Lower leg skin (tissue), 4 donors: Measurements from ENCODE around the gene PLPP4. TPM values are rescaled to one million over a fixed set of nuclear protein-coding genes. Genes with fewer than 3 reads are reported as not detected.

Experiments used
- DNase-seq, 2 donors: peaks; one replicate each; pipeline ENCODE4 v3.0.0-alpha.2; 2019; ENCODE audit warnings: low spot score in 2 of 2
- H3K4me3 ChIP-seq: fragments of 200-600 bp; sonication (generic); 2 replicates; pipeline ENCODE4 v1.5.1; 2017; ENCODE audit warnings: mild to moderate bottlenecking, low read depth; ENCODE audit not compliant: poor library complexity, severe bottlenecking
- POLR2A ChIP-seq, 2 donors: fragments of 450-650 bp; IDR thresholded peaks; one replicate each; pipeline ENCODE4 v1.6.1; 2016 to 2017; ENCODE audit warnings: antibody characterized with exemption in 2 of 2, mild to moderate bottlenecking in 1 of 2, moderate library complexity in 1 of 2
- WGBS, 2 donors: methylation state at CpG; one replicate each; pipeline ENCODE4 v1.1.5; 2018; 5-methylcytosine and 5-hydroxymethylcytosine counted together
- intact Hi-C: fragments of 100-400 bp; cut with DNase I; formaldehyde crosslinking; loops from one replicate; pipeline ENCODE4 v1.15.0; 2023; ENCODE audit warnings: low total_unique reads
- total RNA-seq, 4 donors: library from RNA; depleted of rRNA; stranded (reverse); fragments of >200 nt; gene quantifications; one replicate each; pipeline ENCODE4 v1.1.0, GENCODE V29; 2016
- TF ChIP-seq, protein P1 (sequence below), 3 donors: fragments of 450-650 bp; IDR thresholded peaks; one replicate each; pipeline ENCODE4 v1.5.1; 2016; ENCODE audit warnings: antibody characterized with exemption in 3 of 3, mild to moderate bottlenecking in 3 of 3, moderate library complexity in 2 of 3

PLPP4 gene
- under 1 TPM in 2 of 4 donors, not detected in 2; 0.29 to 0.42 TPM for total RNA-seq

DNA sequence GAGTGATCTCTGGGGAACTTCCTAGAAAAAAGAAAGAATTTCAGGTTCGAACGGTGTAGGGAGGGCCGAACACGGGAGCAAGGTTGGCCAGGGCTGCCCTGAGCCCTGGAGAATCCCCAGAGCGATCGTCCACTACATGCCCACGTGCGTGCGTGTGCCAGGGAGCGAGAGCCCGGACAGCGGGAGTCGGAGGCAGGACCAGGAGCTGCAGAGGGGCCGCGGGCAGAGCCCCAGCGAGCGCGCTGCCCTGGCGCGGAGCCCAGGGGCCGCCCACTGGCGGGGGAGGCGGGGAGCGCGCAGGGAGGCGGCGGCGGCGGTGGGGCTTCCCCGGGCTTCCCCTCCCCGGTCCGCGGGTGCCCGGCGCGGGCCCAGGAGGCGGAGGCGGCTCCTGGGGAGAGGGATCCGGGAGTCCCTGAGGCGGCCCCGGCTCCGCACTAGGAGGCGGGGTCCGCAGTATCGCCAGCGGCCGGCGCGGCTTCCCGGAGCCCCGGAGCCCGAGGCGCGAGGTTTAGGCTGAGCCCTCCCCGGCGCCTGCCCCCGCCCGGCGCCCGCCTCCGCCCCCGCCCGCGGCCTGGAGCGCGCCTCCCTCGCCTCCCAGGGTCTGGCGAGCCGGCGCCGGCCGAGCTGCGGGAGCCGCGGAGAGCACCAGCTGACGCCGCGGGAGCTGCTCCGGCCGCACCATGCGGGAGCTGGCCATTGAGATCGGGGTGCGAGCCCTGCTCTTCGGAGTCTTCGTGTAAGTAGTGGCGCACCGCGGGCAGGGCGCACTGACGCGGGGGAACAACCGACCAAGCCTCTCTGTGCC, at the start of gene PLPP4:
Gene PLPP4, plus strand, starts transcription at position 602 of the 805 bp plus-strand sequence. Its CDS starts 79 bp downstream, at position 681.
- no peak for DNase-seq
- no peak for TF ChIP-seq POLR2A (IDR thresholded peaks at IDR 0.05)
- TF ChIP-seq, protein P1, sequence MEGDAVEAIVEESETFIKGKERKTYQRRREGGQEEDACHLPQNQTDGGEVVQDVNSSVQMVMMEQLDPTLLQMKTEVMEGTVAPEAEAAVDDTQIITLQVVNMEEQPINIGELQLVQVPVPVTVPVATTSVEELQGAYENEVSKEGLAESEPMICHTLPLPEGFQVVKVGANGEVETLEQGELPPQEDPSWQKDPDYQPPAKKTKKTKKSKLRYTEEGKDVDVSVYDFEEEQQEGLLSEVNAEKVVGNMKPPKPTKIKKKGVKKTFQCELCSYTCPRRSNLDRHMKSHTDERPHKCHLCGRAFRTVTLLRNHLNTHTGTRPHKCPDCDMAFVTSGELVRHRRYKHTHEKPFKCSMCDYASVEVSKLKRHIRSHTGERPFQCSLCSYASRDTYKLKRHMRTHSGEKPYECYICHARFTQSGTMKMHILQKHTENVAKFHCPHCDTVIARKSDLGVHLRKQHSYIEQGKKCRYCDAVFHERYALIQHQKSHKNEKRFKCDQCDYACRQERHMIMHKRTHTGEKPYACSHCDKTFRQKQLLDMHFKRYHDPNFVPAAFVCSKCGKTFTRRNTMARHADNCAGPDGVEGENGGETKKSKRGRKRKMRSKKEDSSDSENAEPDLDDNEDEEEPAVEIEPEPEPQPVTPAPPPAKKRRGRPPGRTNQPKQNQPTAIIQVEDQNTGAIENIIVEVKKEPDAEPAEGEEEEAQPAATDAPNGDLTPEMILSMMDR (IDR thresholded peaks at IDR 0.05), result no peak
- no peak within 1 kb of the TSS for H3K4me3 ChIP-seq
- intact Hi-C loops, result no loop called here
- 0 to 4% methylated on average over 13 to 31 of the region's 92 CpGs for WGBS, 2 donors

DNA sequence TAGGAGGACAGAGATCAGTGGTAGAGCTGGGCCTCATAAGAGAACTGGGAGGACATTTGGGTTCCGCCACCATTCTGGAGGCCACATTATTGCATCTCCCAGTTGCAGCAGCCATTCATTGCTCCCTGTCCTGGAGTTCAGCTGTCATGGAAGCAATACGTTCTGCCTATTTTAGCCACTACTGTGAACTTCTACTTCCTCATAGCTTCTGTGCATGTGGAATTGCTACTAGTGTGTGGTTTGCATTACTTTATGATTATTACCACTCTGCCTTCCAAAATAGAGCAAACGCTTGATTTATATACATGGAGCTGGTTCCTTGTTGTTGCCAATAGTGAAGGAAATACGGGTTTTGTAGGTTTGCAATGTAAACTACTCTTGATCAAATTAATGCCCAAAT, 47.2 kb upstream of the PLPP4 start:
- intact Hi-C loops, result no loop called here
- DNase-seq, result no peak
- WGBS, 2 donors, result 68 to 72% methylated on average over 4 of the region's 4 CpGs
- no peak overlapping the region for H3K4me3 ChIP-seq
- no peak for TF ChIP-seq POLR2A (IDR thresholded peaks at IDR 0.05)
- TF ChIP-seq, protein P1 (IDR thresholded peaks at IDR 0.05), result no peak

DNA sequence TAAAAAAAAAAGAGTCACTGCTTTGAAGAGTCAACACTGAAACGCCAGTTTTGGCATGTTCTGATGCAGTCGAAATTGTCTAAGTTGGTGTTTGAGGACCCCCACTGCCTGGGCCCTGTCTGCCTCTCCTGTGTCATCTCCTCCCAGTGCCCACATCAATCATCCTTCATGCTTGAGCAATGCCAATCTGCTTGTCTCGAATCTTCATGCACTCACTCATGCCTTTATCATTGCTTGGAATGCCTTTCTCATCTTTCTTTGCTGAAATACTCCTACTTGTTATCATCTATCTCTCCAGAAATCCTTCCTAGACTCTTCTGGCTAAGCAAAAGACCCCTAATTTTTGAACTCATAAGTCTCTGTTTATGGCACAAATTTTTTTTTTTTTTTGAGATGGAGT, 42.1 kb upstream of the PLPP4 start:
- TF ChIP-seq POLR2A (IDR thresholded peaks at IDR 0.05), result no peak
- intact Hi-C loops, result no loop called here
- WGBS, 2 donors, result 61 to 79% methylated on average over 3 of the region's 3 CpGs
- H3K4me3 ChIP-seq, result no peak overlapping the region
- no peak for DNase-seq

DNA sequence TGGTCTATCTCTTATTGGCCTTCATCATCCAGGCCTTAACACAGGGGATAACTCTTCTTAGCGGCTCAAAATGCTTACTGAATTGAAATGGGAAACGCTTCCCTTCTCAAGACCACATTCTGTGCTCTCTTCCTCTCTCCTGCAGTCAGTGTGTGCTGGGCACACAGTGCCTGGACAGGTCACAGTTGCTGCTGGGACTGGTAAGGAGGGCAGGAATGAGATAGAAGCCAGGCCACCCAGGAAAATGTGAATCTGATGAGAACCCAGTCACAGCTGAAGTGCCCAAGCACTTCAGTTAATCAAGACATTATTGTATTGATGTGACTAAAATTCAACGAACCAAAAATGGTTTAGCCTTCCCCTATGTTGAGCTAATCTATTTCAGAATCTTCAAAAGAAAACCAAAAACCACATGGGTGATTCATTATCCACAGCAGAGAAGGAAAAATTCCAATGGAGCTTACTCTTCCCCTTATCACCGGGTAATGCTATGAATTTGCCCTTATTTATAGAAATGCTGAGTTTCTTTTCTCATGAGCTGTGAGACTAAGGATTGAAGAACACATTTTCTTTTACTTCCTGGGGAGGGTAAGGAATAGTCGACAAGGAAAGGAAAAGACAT, 41.2 kb upstream of the PLPP4 start:
- TF ChIP-seq, protein P1 (IDR thresholded peaks at IDR 0.05), result no peak
- TF ChIP-seq POLR2A (IDR thresholded peaks at IDR 0.05), result no peak
- intact Hi-C loops, result no loop called here

DNA sequence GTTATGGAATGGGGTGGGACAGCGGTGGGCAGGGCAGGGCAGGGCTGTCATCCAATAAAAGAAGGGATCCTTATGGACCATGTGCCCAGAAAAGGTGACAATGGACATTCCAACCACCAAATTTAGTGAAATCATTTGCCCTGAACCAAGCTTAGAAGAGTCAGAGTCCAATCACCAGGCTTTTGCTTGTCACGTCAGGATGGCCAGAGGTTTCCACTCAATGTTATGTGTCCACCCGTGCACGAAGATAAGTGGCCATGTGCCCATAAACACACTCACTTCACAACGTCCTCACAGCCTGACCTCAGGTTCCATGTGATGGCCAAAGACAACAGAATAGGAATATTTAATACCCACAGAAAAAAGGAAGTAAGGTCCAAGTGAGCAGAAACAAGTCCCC, 36.6 kb upstream of the PLPP4 start:
- no peak for DNase-seq
- intact Hi-C loops, result loop anchor here (10.0 kb wide), 1 partner anchor 314 kb away; no protein-coding TSS in a partner anchor
- no peak overlapping the region for H3K4me3 ChIP-seq
- WGBS, 2 donors, result 77 to 79% methylated on average over 5 of the region's 5 CpGs
- TF ChIP-seq, protein P1 (IDR thresholded peaks at IDR 0.05), result no peak
- TF ChIP-seq POLR2A (IDR thresholded peaks at IDR 0.05), result no peak

More for the DNA sequence above, 41.2 kb upstream of the PLPP4 start:
- WGBS, 2 donors, result 65 to 78% methylated on average over 5 of the region's 5 CpGs
- DNase-seq, result no peak
- no peak overlapping the region for H3K4me3 ChIP-seq

DNA sequence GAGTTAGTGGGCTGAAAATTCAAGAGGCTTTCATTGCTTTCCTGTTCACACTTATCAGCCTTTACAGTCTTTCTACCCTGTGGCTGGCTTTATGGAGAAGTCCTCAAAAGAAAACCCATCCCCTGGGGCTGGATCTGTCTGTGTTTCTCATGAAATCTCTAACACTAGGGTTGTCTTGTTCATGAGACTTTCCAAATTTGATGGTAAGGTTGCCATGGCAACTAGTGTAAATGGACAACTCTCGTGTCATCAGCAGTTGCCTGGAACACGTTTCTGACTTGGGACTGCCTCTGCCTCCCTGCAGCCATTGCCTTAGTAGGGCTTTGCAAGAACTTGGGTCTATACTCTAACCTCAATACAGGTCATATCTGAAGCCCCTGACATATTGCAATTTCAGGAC, 35.8 kb upstream of the PLPP4 start:
- intact Hi-C loops, result loop anchor here (10.0 kb wide), 1 partner anchor 314 kb away; no protein-coding TSS in a partner anchor
- 41 to 43% methylated on average over 2 of the region's 2 CpGs for WGBS, 2 donors
- no peak overlapping the region for H3K4me3 ChIP-seq
- DNase-seq, result no peak
- TF ChIP-seq, protein P1 (IDR thresholded peaks at IDR 0.05), result no peak
- no peak for TF ChIP-seq POLR2A (IDR thresholded peaks at IDR 0.05)
